Neural cell (in vitro differentiated cells): Measurements from ENCODE around the gene ZFC3H1.
"Not testable (repeated sequence)": the region's sequence is repeated elsewhere in the genome, so short reads cannot be mapped to it uniquely, and the experiment has no call there.

Experiments used
- EP300 ChIP-seq: fragments of 450-650 bp; conservative IDR thresholded peaks from 2 replicates; pipeline ENCODE4 v1.6.1; 2014; ENCODE audit warnings: antibody characterized with exemption, mild to moderate bottlenecking, moderate library complexity; ENCODE audit not compliant: poor library complexity, severe bottlenecking
- MXI1 ChIP-seq: fragments of 450-650 bp; conservative IDR thresholded peaks from 2 replicates; pipeline ENCODE4 v1.6.1; 2014; ENCODE audit warnings: antibody characterized with exemption, mild to moderate bottlenecking; ENCODE audit not compliant: poor library complexity, severe bottlenecking
- POLR2AphosphoS5 ChIP-seq: IDR thresholded peaks from 2 replicates; pipeline ENCODE4 v1.6.1; 2012
- TF ChIP-seq, protein P1 (sequence below): IDR thresholded peaks from 2 replicates; pipeline ENCODE4 v1.6.1; 2012; ENCODE audit warnings: borderline replicate concordance
- TF ChIP-seq, protein P2 (sequence below): fragments of 450-650 bp; IDR thresholded peaks from 2 replicates; pipeline ENCODE4 v1.5.1; 2014; ENCODE audit warnings: antibody characterized with exemption, mild to moderate bottlenecking, moderate library complexity; ENCODE audit not compliant: poor library complexity, severe bottlenecking

DNA sequence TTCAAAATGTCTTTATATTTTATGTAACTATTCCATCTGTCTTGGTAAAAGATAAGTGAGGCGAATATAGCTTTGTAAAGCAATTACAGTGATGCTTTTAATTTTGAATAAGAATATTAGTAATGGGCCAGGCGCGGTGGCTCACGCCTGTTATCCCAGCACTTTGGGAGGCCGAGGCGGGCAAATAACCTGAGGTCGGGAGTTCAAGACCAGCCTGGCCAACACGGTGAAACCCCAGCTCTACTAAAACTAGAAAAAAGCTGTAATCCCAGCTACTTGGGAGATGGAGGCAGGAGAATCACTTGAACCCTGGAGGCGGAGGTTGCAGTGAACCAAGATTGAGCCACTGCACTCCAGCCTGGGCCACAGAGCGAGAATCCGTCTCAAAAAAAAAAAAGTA is 23.5 kb upstream of the ZFC3H1 start:
- TF ChIP-seq EP300, POLR2AphosphoS5, MXI1: not testable (repeated sequence)
- TF ChIP-seq, protein P1, sequence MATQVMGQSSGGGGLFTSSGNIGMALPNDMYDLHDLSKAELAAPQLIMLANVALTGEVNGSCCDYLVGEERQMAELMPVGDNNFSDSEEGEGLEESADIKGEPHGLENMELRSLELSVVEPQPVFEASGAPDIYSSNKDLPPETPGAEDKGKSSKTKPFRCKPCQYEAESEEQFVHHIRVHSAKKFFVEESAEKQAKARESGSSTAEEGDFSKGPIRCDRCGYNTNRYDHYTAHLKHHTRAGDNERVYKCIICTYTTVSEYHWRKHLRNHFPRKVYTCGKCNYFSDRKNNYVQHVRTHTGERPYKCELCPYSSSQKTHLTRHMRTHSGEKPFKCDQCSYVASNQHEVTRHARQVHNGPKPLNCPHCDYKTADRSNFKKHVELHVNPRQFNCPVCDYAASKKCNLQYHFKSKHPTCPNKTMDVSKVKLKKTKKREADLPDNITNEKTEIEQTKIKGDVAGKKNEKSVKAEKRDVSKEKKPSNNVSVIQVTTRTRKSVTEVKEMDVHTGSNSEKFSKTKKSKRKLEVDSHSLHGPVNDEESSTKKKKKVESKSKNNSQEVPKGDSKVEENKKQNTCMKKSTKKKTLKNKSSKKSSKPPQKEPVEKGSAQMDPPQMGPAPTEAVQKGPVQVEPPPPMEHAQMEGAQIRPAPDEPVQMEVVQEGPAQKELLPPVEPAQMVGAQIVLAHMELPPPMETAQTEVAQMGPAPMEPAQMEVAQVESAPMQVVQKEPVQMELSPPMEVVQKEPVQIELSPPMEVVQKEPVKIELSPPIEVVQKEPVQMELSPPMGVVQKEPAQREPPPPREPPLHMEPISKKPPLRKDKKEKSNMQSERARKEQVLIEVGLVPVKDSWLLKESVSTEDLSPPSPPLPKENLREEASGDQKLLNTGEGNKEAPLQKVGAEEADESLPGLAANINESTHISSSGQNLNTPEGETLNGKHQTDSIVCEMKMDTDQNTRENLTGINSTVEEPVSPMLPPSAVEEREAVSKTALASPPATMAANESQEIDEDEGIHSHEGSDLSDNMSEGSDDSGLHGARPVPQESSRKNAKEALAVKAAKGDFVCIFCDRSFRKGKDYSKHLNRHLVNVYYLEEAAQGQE = not testable (repeated sequence)
- TF ChIP-seq, protein P2, sequence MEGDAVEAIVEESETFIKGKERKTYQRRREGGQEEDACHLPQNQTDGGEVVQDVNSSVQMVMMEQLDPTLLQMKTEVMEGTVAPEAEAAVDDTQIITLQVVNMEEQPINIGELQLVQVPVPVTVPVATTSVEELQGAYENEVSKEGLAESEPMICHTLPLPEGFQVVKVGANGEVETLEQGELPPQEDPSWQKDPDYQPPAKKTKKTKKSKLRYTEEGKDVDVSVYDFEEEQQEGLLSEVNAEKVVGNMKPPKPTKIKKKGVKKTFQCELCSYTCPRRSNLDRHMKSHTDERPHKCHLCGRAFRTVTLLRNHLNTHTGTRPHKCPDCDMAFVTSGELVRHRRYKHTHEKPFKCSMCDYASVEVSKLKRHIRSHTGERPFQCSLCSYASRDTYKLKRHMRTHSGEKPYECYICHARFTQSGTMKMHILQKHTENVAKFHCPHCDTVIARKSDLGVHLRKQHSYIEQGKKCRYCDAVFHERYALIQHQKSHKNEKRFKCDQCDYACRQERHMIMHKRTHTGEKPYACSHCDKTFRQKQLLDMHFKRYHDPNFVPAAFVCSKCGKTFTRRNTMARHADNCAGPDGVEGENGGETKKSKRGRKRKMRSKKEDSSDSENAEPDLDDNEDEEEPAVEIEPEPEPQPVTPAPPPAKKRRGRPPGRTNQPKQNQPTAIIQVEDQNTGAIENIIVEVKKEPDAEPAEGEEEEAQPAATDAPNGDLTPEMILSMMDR = not testable (repeated sequence)
